Dedifferentiated amniotic fluid mesenchymal stem cell (primary cell): ENCODE results near the gene SP4.
"Not testable (repeated sequence)": the region's sequence is repeated elsewhere in the genome, so short reads cannot be mapped to it uniquely, and the experiment has no call there.

Source experiments
- DNase-seq: peaks from one replicate; pipeline ENCODE4 v3.0.0-alpha.2; 2016; ENCODE audit errors: extremely low spot score

SP4 gene

DNA sequence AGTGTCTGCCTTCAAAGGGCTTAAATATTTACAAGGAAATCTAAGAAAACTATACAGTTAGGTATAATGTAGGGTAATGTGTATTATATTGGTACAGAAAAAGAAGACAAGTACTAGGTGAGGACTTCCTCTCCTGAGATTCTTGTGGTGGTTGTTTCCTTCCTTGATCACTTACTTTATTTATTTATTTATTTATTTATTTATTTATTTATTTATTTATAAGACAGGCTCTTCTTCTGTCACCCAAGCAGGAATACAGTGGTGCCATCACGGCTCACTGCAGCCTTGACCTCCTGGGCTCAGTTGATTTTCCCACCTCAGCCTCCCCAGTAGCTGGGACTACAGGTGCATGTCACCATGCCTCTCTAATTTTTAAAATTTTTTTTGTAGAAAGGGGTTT, 96.8 kb downstream of the SP4 start:
- no peak for DNase-seq

DNA sequence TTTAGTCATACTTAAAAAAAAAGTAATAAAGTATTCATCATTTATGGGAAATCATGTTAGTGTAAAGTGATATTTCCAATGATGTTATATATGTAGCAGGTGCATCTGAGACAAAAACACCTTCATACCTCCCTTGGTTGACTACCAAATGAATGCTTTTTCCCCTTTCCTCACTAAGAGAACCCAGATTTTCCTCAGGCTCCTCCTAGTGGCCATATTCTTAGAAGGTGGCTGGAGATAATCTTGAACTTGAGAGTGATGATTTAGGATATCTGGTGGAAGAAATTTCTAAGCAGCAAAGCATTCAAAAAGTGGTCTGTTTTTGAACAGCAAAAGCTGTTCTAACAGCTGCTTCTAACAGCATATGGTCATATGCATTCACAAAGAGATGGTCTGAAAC, 98.1 kb downstream of the SP4 start:
- no peak for DNase-seq

DNA sequence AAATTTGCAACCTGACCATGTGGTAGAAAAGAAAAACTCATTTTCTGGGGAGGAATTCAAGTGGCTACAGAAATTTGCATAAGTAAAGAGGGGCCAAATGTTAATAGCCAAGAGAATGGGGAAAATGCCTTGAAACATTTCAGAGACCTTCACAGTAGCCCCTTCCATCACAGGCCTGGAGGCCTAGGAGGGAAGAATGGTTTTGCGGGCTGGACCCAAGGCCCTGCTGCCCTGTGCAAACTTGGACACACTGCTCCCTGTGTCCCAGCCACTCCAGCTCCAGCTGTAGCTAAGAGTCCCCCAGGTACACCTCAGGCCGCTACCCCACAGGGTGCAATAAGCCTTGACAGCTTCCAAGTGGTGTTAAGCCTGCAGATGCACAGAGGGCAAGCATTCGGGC, 98.6 kb downstream of the SP4 start:
- DNase-seq: no peak

DNA sequence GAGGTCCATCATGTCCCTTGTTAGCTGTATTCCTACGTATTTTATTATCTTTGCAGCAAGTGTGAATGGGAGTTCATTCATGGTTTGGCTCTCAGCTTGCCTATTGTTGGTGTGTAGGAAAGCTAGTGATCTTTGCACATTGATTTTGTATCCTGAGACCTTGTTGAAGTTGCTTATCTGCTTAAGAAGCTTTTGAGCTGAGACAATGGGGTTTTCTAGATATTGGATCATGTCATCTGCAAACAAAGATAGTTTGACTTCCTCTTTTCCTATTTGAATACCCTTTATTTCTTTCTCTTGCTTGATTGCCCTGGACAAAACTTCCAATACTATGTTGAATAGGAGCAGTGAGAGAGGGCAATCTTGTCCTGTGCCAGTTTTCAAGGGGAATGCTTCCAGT, 104.6 kb downstream of the SP4 start:
- not testable (repeated sequence) for DNase-seq

DNA sequence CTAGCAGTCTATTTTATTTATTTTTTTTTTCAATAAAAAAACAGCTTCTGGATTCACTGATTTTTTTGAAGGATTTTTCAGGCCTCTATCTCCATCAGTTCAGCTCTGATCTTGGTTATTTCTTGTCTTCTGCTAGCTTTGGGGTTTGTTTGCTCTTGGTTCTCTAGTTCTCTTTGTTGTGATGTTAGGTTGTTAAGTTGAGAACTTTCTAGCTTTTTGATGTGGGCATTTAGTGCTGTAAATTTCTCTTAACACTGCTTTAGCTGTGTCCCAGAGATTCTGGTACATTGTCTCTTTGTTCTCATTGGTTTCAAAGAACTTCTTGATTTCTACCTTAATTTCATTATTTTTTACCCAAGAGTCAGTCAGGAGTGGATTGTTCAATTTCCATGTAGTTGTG, 105.8 kb downstream of the SP4 start:
- not testable (repeated sequence) for DNase-seq

DNA sequence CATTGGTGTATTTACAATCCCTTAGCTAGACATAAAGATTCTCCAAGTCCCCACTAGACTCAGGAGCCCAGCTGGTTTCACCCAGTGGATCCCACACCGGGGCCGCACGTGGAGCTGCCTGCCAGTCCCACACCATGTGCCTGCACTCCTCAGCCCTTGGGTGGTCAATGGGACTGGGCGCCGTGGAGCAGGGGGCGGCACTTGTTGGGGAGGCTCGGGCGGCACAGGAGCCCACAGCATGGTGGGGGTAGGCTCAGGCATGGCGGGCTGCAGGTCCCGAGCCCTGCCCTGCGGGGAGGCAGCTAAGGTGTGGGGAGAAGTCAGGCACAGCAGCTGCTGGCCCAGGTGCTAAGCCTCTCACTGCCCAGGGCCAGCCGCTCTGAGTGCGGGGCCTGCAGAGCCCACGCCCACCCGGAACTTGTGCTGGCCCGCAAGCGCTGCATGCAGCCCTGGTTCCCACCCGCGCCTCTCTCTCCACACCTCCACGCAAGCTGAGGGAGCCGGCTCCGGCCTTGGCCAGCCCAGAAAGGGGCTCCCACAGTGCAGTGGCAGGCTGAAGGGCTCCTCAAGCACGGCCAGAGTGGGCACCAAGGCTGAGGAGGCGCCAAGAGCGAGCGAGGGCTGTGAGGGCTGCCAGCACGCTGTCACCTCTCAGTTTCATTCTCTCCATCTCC, 108.7 kb downstream of the SP4 start:
- not testable (repeated sequence) for DNase-seq

DNA sequence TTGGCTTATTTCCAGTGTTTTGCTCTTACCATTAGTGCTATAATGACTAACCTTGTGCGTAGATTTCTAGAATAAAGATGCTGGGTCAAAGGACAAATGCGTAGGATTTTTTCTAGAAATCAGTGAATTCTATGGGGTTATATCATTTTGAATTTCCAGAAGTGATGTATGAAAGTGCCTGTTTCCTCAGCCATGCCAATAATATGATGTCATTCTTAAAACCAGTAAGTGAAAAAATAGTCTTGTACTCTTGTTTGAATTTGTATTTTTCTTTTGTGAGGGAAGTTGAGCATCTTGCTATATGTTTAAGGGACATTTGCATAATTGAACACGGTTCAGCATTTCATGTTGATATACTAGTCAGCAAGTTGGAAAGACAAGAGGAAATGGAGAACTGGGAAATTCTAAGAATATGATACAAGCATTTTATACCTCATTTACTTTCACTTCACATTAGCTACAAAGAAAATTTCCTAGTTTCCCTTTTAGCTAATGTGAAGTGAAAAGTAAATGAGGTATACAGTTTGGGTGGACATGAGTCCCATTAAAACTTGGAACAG, 111.1 kb downstream of the SP4 start:
- DNase-seq: no peak

DNA sequence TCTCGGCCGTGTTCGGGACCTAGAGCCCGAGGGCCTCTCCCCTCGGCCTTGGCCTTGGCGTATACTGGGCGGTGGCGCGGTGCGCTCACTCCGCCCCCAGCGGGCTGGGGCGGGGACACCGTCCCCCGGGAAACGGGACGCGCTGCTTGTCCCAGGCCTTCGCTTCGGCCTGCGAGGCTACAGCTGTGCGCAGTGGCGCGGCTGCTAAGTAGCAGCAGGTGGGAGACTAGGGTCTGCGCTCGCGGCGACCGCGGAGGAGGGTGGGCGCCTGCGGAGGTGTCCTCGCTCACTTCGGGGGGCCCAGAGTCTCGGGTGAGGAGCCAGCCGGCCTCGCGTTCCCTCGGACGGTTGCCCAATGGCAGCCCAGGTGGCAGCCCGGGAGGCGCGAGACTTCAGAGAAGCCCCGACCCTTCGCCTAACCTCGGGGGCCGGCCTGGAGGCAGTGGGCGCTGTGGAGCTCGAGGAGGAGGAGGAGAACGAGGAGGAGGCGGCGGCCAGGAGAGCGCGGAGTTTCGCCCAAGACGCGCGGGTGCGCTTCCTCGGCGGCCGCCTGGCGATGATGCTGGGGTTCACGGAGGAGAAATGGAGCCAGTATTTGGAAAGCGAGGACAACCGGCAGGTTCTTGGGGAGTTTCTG, 115.1 kb downstream of the SP4 start, which contains the start of gene DNAH11:
Gene DNAH11, plus strand, starts transcription at position 149 of the 637 bp plus-strand sequence. Its CDS starts 207 bp downstream, at position 356.
- DNase-seq: no peak

DNA sequence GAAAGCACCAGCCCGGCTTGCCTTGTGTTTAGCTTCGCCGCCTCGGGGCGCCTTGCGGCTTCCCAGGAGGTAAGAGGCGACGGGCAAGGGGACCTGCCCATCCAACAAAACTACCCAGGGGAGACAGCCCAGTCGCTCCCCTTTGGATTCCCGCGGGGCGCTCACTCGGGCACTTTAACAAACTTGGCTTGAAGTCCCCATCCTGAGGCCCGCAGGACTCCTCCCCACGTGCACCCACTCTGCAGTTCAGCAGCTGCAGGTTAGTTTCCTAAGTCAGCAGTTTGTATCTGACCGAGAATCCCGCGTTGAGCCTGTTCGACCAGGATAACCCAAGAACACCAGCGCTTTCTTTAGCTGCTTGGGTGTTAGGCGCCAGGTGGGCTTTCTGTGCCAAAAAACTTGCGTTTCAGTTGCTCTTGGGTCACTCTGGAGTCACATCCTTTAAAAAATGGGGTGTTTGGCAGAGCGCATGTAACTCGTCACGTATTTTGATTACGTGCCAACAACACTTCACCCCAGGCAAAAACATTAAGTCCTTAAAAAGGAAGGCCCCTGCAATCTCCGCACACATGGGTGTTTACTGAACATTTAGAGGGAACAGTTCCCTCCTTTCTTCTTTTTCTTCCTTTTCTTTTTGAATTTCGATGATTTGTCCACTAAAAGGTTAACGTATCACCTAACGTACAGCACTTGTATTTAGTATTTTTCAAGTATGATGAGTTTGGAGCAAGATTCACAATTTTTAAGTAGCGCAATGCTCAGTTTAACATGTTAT, 115.8 kb downstream of the SP4 start:
- DNase-seq: no peak

DNA sequence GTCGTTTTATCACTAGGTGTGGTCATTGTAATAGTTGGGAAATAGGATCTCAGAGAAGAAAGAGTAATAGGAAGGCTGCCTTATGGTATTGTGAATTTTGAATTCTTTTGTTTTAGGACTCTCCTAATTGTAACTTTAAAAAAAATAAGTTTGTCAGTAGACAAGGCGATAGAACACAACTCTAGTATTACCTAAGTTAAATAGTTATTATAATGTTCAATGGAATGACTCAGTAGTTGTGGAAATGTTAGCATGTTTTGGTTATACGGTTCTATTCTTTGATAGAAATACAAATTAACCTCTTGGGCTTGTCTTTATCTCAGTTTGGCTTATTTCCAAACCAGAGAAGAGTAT, 116.4 kb downstream of the SP4 start:
- no peak for DNase-seq

DNA sequence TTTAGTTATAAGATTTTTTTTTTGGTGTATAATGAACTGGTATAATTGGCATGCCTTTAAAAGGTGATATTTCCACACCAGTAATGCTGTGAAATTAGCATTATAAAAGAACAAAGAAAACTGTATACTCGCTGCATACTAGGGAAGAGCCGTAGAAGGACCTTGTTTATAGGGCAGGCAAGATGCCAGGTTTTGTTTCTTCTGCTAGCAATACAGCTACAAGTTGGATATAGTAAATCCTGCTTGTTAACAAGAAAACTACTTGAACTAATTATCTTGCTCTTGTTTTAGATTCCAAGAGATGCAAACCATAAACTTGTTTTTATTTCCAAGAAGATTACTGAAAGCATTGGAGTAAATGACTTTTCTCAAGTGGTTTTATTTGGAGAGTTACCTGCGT, 116.8 kb downstream of the SP4 start:
- no peak for DNase-seq

DNA sequence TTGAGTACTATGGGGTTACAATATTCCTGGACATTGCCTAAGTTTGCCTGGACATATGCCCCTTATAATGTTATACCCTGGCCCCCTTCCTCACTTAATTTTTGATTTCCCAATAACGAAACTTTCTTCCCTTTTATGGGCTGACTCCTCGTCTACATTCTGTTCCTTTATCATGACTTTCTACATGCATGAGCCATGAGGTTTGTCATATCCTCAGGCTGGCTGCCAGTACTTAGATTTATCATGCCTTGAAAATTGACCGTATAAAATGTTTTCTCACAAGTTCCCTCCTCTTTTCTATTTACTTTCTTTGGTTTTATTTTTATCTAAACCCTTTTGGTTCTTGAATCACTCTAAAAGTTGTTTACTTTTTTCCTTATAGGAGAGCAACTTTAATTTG, 119.6 kb downstream of the SP4 start:
- no peak for DNase-seq

DNA sequence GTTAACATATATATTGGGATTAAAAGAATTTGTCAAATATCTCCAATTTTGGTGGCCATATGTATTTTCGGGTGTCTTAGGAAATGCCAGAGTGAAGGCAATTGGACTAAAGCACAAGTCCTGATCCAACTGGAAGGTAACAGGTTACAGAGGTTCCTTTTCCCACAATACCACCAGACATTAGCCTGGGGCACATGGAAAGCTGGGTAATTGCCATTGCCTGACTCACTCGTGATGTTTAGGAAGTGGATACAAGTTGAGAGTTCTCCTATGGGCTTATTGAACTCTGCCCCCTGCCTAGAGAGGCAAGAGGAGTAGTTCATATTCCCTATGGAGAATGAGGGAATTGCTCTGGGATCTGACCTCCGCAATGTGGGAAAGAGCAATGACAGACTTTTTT, 120.6 kb downstream of the SP4 start:
- no peak for DNase-seq

DNA sequence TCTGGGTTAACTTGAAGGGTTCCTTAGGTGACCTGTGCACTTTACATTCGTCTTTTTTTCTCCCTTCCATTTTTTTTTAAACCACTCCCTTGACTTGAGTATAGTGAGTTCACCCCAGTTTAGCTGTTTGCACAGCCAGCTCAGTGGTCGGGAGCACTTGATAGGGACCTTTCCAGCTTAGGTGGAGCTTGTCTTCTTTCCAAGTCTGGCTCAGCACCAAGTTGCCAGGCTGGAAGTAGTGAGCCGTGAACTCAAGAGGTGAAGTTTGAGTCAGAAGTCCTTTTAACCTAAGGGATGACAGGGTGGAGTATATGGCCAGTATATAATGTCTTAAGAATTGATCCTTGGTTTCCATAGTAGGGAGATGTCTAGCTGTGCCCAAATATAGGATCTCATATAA, 122.2 kb downstream of the SP4 start:
- DNase-seq: no peak

DNA sequence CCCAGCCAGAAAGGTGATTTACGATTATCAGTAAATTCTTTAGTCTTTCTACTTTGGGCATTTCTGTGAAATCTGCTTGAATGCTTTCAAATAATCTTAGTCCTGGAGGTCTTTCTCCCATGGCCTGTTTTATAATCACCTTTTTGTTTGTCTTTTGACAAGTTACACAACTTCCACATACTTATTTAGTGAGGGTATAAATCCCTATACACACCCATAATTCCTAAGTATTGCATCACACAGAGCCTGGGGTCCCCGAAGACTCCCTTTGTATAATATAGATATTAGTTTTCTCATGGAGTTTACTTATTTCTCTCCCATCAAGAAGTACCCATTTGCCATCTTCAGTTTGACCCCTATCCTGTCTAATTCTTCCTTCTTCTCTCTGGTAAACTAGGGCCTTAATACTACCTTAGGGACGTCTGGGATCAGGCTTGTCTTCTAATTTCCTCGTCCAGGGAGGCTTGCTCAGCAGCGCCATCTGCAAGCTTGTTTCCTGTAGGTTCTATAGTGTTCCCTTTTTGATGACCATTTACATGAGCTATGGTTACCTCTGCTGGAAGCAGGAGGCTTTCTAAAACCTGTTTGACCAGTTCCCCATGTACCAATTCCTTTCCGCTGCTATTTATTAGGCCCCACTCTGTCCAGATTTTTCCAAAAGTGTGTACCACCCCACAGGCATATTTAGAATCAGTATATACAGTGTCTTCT, 123.1 kb downstream of the SP4 start:
- DNase-seq: no peak

DNA sequence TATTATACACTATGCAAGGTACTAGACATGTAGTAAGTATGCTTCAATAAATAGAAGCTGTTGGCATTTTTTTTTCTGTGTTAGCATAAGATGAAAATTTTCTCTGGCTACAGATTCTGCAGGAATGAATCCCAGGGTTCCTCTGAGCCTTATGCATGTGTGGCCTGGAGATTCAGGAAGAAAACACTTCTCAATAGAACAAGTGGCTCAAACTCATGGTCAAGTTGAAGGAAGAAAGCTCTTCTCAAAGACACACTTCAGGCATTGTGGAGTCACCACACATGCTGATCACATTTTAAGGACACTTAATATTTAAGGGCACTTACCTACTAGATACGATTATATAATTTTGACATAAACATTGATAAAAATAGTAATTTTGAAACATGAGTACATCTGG, 134.5 kb downstream of the SP4 start:
- DNase-seq: no peak
